ENCODE data around the gene HOXB7. TPM values are rescaled to one million over a fixed set of nuclear protein-coding genes. Genes with fewer than 3 reads are reported as not detected.

HOXB7 gene
- total and polyA plus RNA-seq, 10 of the 15 experiments (the other 5 are each of a cell fraction or from before 2014, with no cell fraction given), result 2.8 to 7.4 (median 4.2) TPM

DNA sequence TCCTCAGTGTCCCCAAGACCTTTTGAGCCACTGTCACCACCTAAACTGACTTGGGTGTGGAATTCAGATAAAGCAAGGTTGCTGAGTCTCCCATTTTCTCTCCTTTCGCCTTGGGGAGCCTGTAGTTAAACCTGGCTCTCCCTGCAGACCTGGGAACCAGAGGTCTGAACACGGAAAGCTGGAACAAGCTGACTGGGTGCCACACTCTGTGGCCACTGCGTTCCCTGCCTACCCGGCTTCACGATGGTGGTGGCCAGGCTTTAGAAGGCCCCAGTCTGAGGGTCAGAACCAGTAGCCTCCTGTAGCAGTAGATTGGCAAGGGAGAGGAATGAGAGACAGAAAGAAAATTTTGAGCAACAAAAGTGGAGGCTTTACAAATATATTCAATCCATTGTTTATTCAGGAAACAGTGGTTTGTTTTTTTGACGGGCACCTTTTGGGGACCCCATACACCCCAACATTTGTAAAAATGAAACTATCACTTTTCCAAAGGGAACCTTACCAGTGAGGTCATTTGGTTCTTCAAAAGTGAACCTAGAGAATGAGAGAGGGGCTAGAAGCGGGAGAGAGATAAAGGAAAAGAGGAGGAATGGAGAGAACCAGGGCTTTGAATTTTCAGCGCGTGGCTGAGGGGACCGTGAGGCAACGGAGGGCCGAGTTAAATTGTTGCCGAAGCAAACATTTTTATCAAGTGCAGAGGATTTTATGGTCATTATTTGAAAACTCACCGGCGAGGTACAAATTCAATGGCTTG lies 6.1 kb upstream of the HOXB7 start:
- POLR2A ChIA-PET, result no interaction called here
- H3K9ac ChIP-seq (ENCODE audit: control insufficient read depth, insufficient read depth, low read length), result no peak overlapping the region
- DNase-seq (ENCODE audit: low read depth, low spot score) (no peak), ATAC-seq (no peak), FAIRE-seq (no peak)
- H3K27me3 ChIP-seq (replicated peaks in 1 of 2; ENCODE audit: control insufficient read depth in 2 of 2, insufficient read depth in 2 of 2, low read length in 1 of 2), result peaks cover 29 to 46% of the 10 kb centered on the region in 2 experiments
- H3K27ac ChIP-seq (ENCODE audit: control insufficient read depth, insufficient read depth), result no peak overlapping the region
- RAD21 ChIA-PET (ENCODE audit: unreplicated experiment), result interaction anchor here (1.0 to 1.9 kb wide), 3 partner anchors 24 to 592 kb away, joined by 3 to 7 read pairs (median 7); partner anchors contain the start of gene HOXB5
- in situ Hi-C loops (cut with MboI), result no loop called here
- H3K36me3 ChIP-seq (ENCODE audit: control insufficient read depth in 2 of 2, insufficient read depth in 2 of 2, low read length in 1 of 2), result no peaks in the 10 kb centered on the region
- no peaks in the 10 kb centered on the region for H4K20me1 ChIP-seq (ENCODE audit: control insufficient read depth, insufficient read depth)
- no peaks in the 10 kb centered on the region for H3K9me3 ChIP-seq (replicated peaks; ENCODE audit: control insufficient read depth, insufficient read depth, low read length)
- CTCF ChIA-PET, result interaction anchor here (0.7 to 2.1 kb wide), 11 partner anchors 8 to 591 kb away, joined by 3 to 14 read pairs (median 4); no protein-coding TSS in a partner anchor
- no peak for TF ChIP-seq RUNX3 (IDR thresholded peaks at IDR 0.05; ENCODE audit: low read length)
- intact Hi-C loops (cut with micrococcal nuclease; ENCODE audit: unreplicated experiment), result loop anchor here (5.0 kb wide), 1 partner anchor 355 kb away; no protein-coding TSS in a partner anchor
- H3K4me3 ChIP-seq, result no peak overlapping the region
- H2AFZ ChIP-seq (ENCODE audit: control insufficient read depth, low read depth, low read length), result no peak overlapping the region
- no peaks in the 10 kb centered on the region for H3K79me2 ChIP-seq (ENCODE audit: control insufficient read depth, insufficient read depth, low read length)
- H3K4me2 ChIP-seq (ENCODE audit: control insufficient read depth, insufficient read depth), result no peak overlapping the region
- H3K4me1 ChIP-seq (ENCODE audit: control insufficient read depth, insufficient read depth, low read length), result peaks cover 2% of the 10 kb centered on the region
- SMC1A ChIA-PET (ENCODE audit: uncharacterized antibody, unreplicated experiment), result interaction anchor here (1.1 to 1.8 kb wide), 3 partner anchors 10 to 280 kb away, joined by 3 to 5 read pairs (median 3); partner anchors contain the start of gene HOXB9
- WGBS (ENCODE audit: insufficient coverage, insufficient replicate concordance, low lambda C conversion rate, missing lambda C conversion rate), result 41% methylated on average over 15 of the region's 15 CpGs
- BruUV-seq (replicated peaks), result no TSS peak

DNA sequence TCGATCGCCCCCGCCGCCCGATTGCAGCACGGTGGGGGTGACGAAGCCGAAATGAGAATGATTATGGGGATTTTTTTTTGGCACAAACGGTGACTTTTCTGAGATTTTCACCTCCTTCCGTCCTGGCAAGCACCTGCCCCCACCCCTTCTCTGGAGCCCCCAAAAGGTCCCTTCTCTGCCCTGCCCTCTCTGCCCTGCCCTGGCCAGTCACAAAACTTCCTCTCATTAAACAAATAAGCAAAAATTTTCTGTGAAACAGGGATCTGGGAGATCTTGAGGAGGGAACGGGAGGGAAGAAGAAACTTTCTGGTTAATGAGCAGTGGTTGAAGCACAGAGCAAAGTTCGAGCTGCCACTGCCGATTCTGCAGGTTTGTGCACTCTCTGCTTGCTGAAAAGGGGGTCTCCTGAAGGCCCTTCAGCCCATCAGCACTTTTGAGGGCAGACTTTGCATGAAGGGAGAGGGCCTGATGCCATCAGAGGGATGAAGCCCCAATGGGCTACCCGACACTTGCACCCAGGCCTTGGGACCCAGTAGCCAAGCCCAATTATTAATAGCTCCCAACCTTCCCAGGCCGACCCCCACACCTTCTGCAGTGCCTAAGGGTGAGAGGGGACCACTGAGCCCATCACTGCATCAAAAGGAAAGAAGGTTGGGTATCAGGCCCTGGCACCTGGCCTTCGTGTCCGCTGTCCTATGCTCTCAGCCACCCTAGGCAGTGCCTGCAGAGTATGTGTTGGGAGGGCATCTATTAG lies 5.3 kb upstream of the HOXB7 start:
- H3K4me2 ChIP-seq (ENCODE audit: control insufficient read depth, insufficient read depth), result no peak overlapping the region
- no peaks in the 10 kb centered on the region for H3K9me3 ChIP-seq (replicated peaks; ENCODE audit: control insufficient read depth, insufficient read depth, low read length)
- in situ Hi-C loops (cut with MboI) (no loop called here), intact Hi-C loops (cut with micrococcal nuclease; ENCODE audit: unreplicated experiment) (loop anchor here (5.0 kb wide), 1 partner anchor 354 kb away; no protein-coding TSS in a partner anchor)
- no peaks in the 10 kb centered on the region for H4K20me1 ChIP-seq (ENCODE audit: control insufficient read depth, insufficient read depth)
- no TSS peak for BruUV-seq (replicated peaks)
- H3K27ac ChIP-seq (ENCODE audit: control insufficient read depth, insufficient read depth), result no peak overlapping the region
- H3K27me3 ChIP-seq (replicated peaks in 1 of 2; ENCODE audit: control insufficient read depth in 2 of 2, insufficient read depth in 2 of 2, low read length in 1 of 2), result peaks cover 31 to 43% of the 10 kb centered on the region in 2 experiments
- ChIA-PET POLR2A (no interaction called here), RAD21 (ENCODE audit: unreplicated experiment) (no interaction called here), CTCF (interaction anchor here (0.7 to 1.6 kb wide), 4 partner anchors 20 to 481 kb away, joined by 3 to 4 read pairs (median 3); no protein-coding TSS in a partner anchor), SMC1A (ENCODE audit: uncharacterized antibody, unreplicated experiment) (interaction anchor here (0.9 to 1.8 kb wide), 3 partner anchors 10 to 23 kb away, joined by 3 to 7 read pairs (median 5); no protein-coding TSS in a partner anchor)
- 59% methylated on average over 17 of the region's 17 CpGs for WGBS (ENCODE audit: insufficient coverage, insufficient replicate concordance, low lambda C conversion rate, missing lambda C conversion rate)
- no peak overlapping the region for H3K4me3 ChIP-seq
- H3K4me1 ChIP-seq (ENCODE audit: control insufficient read depth, insufficient read depth, low read length), result peaks cover 6% of the 10 kb centered on the region
- no peak overlapping the region for H3K9ac ChIP-seq (ENCODE audit: control insufficient read depth, insufficient read depth, low read length)
- FAIRE-seq (no peak), ATAC-seq (no peak), DNase-seq (ENCODE audit: low read depth, low spot score) (no peak)
- H3K79me2 ChIP-seq (ENCODE audit: control insufficient read depth, insufficient read depth, low read length), result no peaks in the 10 kb centered on the region
- no peaks in the 10 kb centered on the region; a peak in 1 of 4 replicates for H3K36me3 ChIP-seq (ENCODE audit: control insufficient read depth in 2 of 2, insufficient read depth in 2 of 2, low read length in 1 of 2)
- H2AFZ ChIP-seq (ENCODE audit: control insufficient read depth, low read depth, low read length), result no peak overlapping the region
- TF ChIP-seq NFYB (IDR thresholded peaks at IDR 0.05; ENCODE audit: insufficient read depth, low read depth, low read length), result no peak
- no peak for TF ChIP-seq SREBF2 (IDR thresholded peaks at IDR 0.05; ENCODE audit: low read length)
- TF ChIP-seq PAX5 (IDR thresholded peaks at IDR 0.05; ENCODE audit: borderline replicate concordance, low read depth, low read length), result no peak
- no peak for TF ChIP-seq E2F8 (IDR thresholded peaks at IDR 0.05; ENCODE audit: low read depth, partially characterized antibody)
- no peak for TF ChIP-seq ZNF384 (IDR thresholded peaks at IDR 0.05; ENCODE audit: borderline replicate concordance, low read depth, low read length)
- TF ChIP-seq BCL11A (IDR thresholded peaks at IDR 0.05; ENCODE audit: low read depth, low read length), result no peak
- TF ChIP-seq NFIC (IDR thresholded peaks at IDR 0.05; ENCODE audit: low read depth, low read length), result no peak
- TF ChIP-seq ZZZ3 (IDR thresholded peaks at IDR 0.05; ENCODE audit: control insufficient read depth, insufficient read length, low read depth), result no peak
- TF ChIP-seq GABPA (IDR thresholded peaks at IDR 0.05; ENCODE audit: low read depth), result no peak
- TF ChIP-seq EP300 (IDR thresholded peaks at IDR 0.05; ENCODE audit: borderline replicate concordance in 1 of 2, control insufficient read depth in 1 of 2, low read depth in 2 of 2, low read length in 2 of 2), result no peak
- no peak for TF ChIP-seq TCF7 (IDR thresholded peaks at IDR 0.05; ENCODE audit: borderline replicate concordance)

Data from GM12878 (cell line).